ENCODE results near the gene CLDN34. TPM values are rescaled to one million over a fixed set of nuclear protein-coding genes. Genes with fewer than 3 reads are reported as not detected.

The CLDN34 gene
- total RNA-seq, 1 donor from 2014 or later = not detected

DNA sequence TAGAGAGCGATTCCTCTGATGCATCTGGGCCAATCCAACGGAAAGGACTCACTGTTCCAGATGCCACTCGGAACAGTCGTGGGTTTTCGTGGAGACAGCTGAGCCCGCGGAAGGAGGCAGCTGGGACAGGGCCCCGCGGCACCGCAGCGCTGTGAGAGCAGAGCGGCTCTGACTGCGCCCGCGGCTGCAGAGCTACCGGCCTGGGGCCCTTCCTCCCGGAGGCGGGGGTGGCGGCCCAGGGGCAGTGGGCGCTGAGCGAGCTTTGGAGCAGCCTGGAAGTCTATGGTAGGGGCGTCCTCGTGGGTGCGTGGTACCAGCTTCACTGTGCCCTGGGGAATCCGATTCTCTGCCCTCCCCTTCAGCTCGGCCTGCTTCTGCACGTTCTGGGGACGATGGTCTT, 24.9 kb downstream of the CLDN34 start:
- DNase-seq (ENCODE audit: low spot score) = no peak
- Mint-ChIP-seq H3K4me1 (ENCODE audit: low read depth) (peaks cover 5% of the 10 kb centered on the region), H3K27me3 (ENCODE audit: insufficient read depth) (no peaks in the 10 kb centered on the region), H3K27ac (no peak overlapping the region), H3K9me3 (no peaks in the 10 kb centered on the region), H3K4me3 (no peak overlapping the region), H3K36me3 (ENCODE audit: low read depth) (no peaks in the 10 kb centered on the region)
- intact Hi-C loops (cut with micrococcal nuclease) = no loop called here

- H3K4me1 Mint-ChIP-seq (ENCODE audit: low read depth) = peaks cover 10% of the 10 kb centered on the region
- no peak overlapping the region for H3K4me3 Mint-ChIP-seq
- DNase-seq (ENCODE audit: low spot score) = no peak
These were observed 25.6 kb downstream of the CLDN34 start for GRCh38 chrX:9992724-9993123.

DNA sequence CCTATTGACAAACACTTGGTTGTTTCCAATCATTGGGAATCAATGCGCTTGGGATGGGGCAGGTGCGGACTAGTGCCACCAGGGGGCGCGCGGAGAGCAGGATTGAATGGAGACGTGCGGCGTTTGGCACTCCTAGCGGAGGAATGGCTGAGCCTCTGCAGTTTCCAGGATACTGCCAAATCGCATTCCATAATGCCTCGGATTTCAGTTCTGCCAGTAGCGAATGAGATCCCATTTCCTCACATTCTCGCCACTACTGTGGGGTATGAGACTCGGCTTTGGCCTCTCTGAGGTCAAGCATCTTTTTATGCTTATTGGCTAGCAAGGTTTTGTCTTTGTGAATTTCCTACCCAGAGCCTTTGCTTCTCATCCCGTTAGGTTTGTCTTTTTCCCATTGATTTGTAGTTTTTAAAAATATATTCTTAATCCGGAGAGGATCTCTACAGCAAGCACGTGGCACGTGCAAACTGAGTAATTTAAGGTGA, 28.7 kb downstream of the CLDN34 start:
- Mint-ChIP-seq H3K9me3 (no peaks in the 10 kb centered on the region), H3K36me3 (ENCODE audit: low read depth) (no peaks in the 10 kb centered on the region), H3K4me1 (ENCODE audit: low read depth) (peaks cover 21% of the 10 kb centered on the region), H3K27ac (peak overlapping the region; percentile 40), H3K4me3 (peak overlapping the region; percentile 73), H3K27me3 (ENCODE audit: insufficient read depth) (peaks cover 2% of the 10 kb centered on the region)
- peak; percentile 64 for DNase-seq (ENCODE audit: low spot score)
- intact Hi-C loops (cut with micrococcal nuclease) = loop anchor here (1.0 to 2.0 kb wide), 4 partner anchors 53 to 123 kb away; no protein-coding TSS in a partner anchor

More at GRCh38 chrX:9992724-9993123, 25.6 kb downstream of the CLDN34 start:
- H3K27me3 Mint-ChIP-seq (ENCODE audit: insufficient read depth) = no peaks in the 10 kb centered on the region
- H3K27ac Mint-ChIP-seq = no peak overlapping the region
- intact Hi-C loops (cut with micrococcal nuclease) = no loop called here
- no peaks in the 10 kb centered on the region for H3K36me3 Mint-ChIP-seq (ENCODE audit: low read depth)
- no peaks in the 10 kb centered on the region for H3K9me3 Mint-ChIP-seq

DNA sequence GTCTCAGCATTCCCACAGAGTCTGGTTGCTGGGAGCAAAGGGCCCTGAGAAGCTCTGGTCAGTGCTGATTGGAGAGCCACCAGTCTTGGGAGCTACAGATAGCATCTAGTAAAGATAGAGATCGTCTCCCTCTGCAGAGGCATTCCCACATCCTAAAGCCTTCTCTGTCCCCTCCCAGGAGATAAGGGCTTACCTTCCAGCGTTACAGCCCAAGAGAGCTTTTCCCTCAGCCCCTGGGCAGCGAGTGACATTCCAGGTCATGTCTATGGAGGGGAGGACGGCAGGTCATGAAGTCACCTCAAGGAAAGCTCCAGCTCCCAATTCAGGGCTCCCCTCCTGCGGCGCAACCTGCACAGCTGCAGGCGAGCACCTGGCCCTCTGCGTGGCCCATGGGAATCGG, 29.9 kb downstream of the CLDN34 start:
- Mint-ChIP-seq H3K27ac (peak overlapping the region; percentile 91), H3K4me1 (ENCODE audit: low read depth) (peaks cover 21% of the 10 kb centered on the region), H3K36me3 (ENCODE audit: low read depth) (no peaks in the 10 kb centered on the region), H3K4me3 (peak overlapping the region; percentile 73), H3K27me3 (ENCODE audit: insufficient read depth) (peaks cover 2% of the 10 kb centered on the region), H3K9me3 (no peaks in the 10 kb centered on the region)
- intact Hi-C loops (cut with micrococcal nuclease) = loop anchor here (1.0 to 2.0 kb wide), 3 partner anchors 14 to 101 kb away; no protein-coding TSS in a partner anchor
- no peak for DNase-seq (ENCODE audit: low spot score)

GRCh38 chrX:9997524-9997923, 30.4 kb downstream of the CLDN34 start:
- DNase-seq (ENCODE audit: low spot score) = peak; percentile 57
- H3K36me3 Mint-ChIP-seq (ENCODE audit: low read depth) = no peaks in the 10 kb centered on the region
- intact Hi-C loops (cut with micrococcal nuclease) = loop anchor here (1.0 to 2.0 kb wide), 3 partner anchors 14 to 101 kb away; no protein-coding TSS in a partner anchor
- H3K27me3 Mint-ChIP-seq (ENCODE audit: insufficient read depth) = peaks cover 2% of the 10 kb centered on the region
- peaks cover 21% of the 10 kb centered on the region for H3K4me1 Mint-ChIP-seq (ENCODE audit: low read depth)
- H3K27ac Mint-ChIP-seq = peak overlapping the region; percentile 91
- no peaks in the 10 kb centered on the region for H3K9me3 Mint-ChIP-seq
- peak overlapping the region; percentile 65 for H3K4me3 Mint-ChIP-seq

- intact Hi-C loops (cut with micrococcal nuclease) = loop anchor here (5.0 kb wide), 1 partner anchor 1756 kb away; the partner anchor contains the start of gene MSL3
These were observed 34.3 kb downstream of the CLDN34 start for GRCh38 chrX:10001496-10001895.

GRCh38 chrX:10004832-10005475, 37.8 kb downstream of the CLDN34 start:
- Mint-ChIP-seq H3K27ac (peak overlapping the region; percentile 2), H3K27me3 (ENCODE audit: insufficient read depth) (peaks cover 3% of the 10 kb centered on the region), H3K36me3 (ENCODE audit: low read depth) (no peaks in the 10 kb centered on the region), H3K9me3 (no peaks in the 10 kb centered on the region), H3K4me1 (ENCODE audit: low read depth) (peaks cover 31% of the 10 kb centered on the region), H3K4me3 (no peak overlapping the region)
- DNase-seq (ENCODE audit: low spot score) = no peak
- intact Hi-C loops (cut with micrococcal nuclease) = loop anchor here (1.0 to 5.0 kb wide), 2 partner anchors 7 to 1752 kb away; partner anchors contain the start of gene MSL3

More at GRCh38 chrX:10001496-10001895, 34.3 kb downstream of the CLDN34 start:
- Mint-ChIP-seq H3K4me3 (no peak overlapping the region), H3K27me3 (ENCODE audit: insufficient read depth) (peaks cover 2% of the 10 kb centered on the region), H3K27ac (no peak overlapping the region), H3K36me3 (ENCODE audit: low read depth) (no peaks in the 10 kb centered on the region), H3K4me1 (ENCODE audit: low read depth) (peaks cover 44% of the 10 kb centered on the region), H3K9me3 (no peaks in the 10 kb centered on the region)
- DNase-seq (ENCODE audit: low spot score) = no peak

GRCh38 chrX:10006086-10006485, 38.9 kb downstream of the CLDN34 start:
- Mint-ChIP-seq H3K4me1 (ENCODE audit: low read depth) (peaks cover 42% of the 10 kb centered on the region), H3K4me3 (no peak overlapping the region), H3K9me3 (no peaks in the 10 kb centered on the region), H3K36me3 (ENCODE audit: low read depth) (no peaks in the 10 kb centered on the region), H3K27ac (no peak overlapping the region), H3K27me3 (ENCODE audit: insufficient read depth) (peaks cover 3% of the 10 kb centered on the region)
- intact Hi-C loops (cut with micrococcal nuclease) = no loop called here
- no peak for DNase-seq (ENCODE audit: low spot score)

GRCh38 chrX:10006770-10007169, 39.6 kb downstream of the CLDN34 start:
- no peak overlapping the region for H3K4me3 Mint-ChIP-seq
- no peak overlapping the region for H3K27ac Mint-ChIP-seq
- H3K36me3 Mint-ChIP-seq (ENCODE audit: low read depth) = no peaks in the 10 kb centered on the region
- H3K9me3 Mint-ChIP-seq = no peaks in the 10 kb centered on the region
- peaks cover 3% of the 10 kb centered on the region for H3K27me3 Mint-ChIP-seq (ENCODE audit: insufficient read depth)
- DNase-seq (ENCODE audit: low spot score) = no peak
- H3K4me1 Mint-ChIP-seq (ENCODE audit: low read depth) = peaks cover 49% of the 10 kb centered on the region
- intact Hi-C loops (cut with micrococcal nuclease) = no loop called here

GRCh38 chrX:10007621-10008020, 40.5 kb downstream of the CLDN34 start:
- no peak overlapping the region for H3K4me3 Mint-ChIP-seq
- intact Hi-C loops (cut with micrococcal nuclease) = no loop called here
- no peak for DNase-seq (ENCODE audit: low spot score)
- H3K27ac Mint-ChIP-seq = no peak overlapping the region
- H3K9me3 Mint-ChIP-seq = no peaks in the 10 kb centered on the region
- no peaks in the 10 kb centered on the region for H3K36me3 Mint-ChIP-seq (ENCODE audit: low read depth)
- peaks cover 57% of the 10 kb centered on the region for H3K4me1 Mint-ChIP-seq (ENCODE audit: low read depth)
- H3K27me3 Mint-ChIP-seq (ENCODE audit: insufficient read depth) = peaks cover 3% of the 10 kb centered on the region

- Mint-ChIP-seq H3K9me3 (no peaks in the 10 kb centered on the region), H3K27ac (no peak overlapping the region), H3K36me3 (ENCODE audit: low read depth) (peaks cover 3% of the 10 kb centered on the region), H3K27me3 (ENCODE audit: insufficient read depth) (peaks cover 3% of the 10 kb centered on the region), H3K4me1 (ENCODE audit: low read depth) (peaks cover 60% of the 10 kb centered on the region), H3K4me3 (no peak overlapping the region)
- intact Hi-C loops (cut with micrococcal nuclease) = no loop called here
- no peak for DNase-seq (ENCODE audit: low spot score)
These were observed 41.4 kb downstream of the CLDN34 start for GRCh38 chrX:10008483-10009056.

GRCh38 chrX:10009741-10010140, 42.6 kb downstream of the CLDN34 start:
- intact Hi-C loops (cut with micrococcal nuclease) = loop anchor here (2.0 kb wide), 1 partner anchor 73 kb away; no protein-coding TSS in a partner anchor
- no peak overlapping the region for H3K27ac Mint-ChIP-seq

GRCh38 chrX:10010686-10011085, 43.5 kb downstream of the CLDN34 start:
- no peak for DNase-seq (ENCODE audit: low spot score)
- Mint-ChIP-seq H3K4me1 (ENCODE audit: low read depth) (peaks cover 42% of the 10 kb centered on the region), H3K9me3 (no peaks in the 10 kb centered on the region), H3K27me3 (ENCODE audit: insufficient read depth) (peaks cover 3% of the 10 kb centered on the region), H3K36me3 (ENCODE audit: low read depth) (peaks cover 3% of the 10 kb centered on the region), H3K4me3 (peak overlapping the region; percentile 23), H3K27ac (peak overlapping the region; percentile 95)
- intact Hi-C loops (cut with micrococcal nuclease) = loop anchor here (1.0 to 2.0 kb wide), 2 partner anchors 13 to 72 kb away; no protein-coding TSS in a partner anchor

More at GRCh38 chrX:10009741-10010140, 42.6 kb downstream of the CLDN34 start:
- H3K27me3 Mint-ChIP-seq (ENCODE audit: insufficient read depth) = peaks cover 3% of the 10 kb centered on the region
- DNase-seq (ENCODE audit: low spot score) = no peak
- H3K4me1 Mint-ChIP-seq (ENCODE audit: low read depth) = peaks cover 52% of the 10 kb centered on the region
- H3K4me3 Mint-ChIP-seq = no peak overlapping the region
- H3K36me3 Mint-ChIP-seq (ENCODE audit: low read depth) = peaks cover 3% of the 10 kb centered on the region
- H3K9me3 Mint-ChIP-seq = no peaks in the 10 kb centered on the region

All from activated T-helper 1 cell treated with anti-CD3 and anti-CD28 coated beads, Interleukin-12 subunit alpha, Interleukin-12 subunit beta, Interleukin-2, Interleukin-4 antibody, amounts not matched to agents 30 ng/mL and 10 ng/mL and 1 ng/mL, durations not matched to agents 14 hours and 24 hours and 36 hours (primary cell).